Endothelial cell of umbilical vein (primary cell): ENCODE data around the gene IYD.

ENCODE experiments used
- CTCF ChIP-seq, 2 donors: IDR thresholded peaks; 1 replicate in 1 of 2; 2 replicates in 1 of 2; pipeline ENCODE4 v1.5.1; 2011; ENCODE audit warnings: low read length in 2 of 2, mild to moderate bottlenecking in 2 of 2, moderate library complexity in 2 of 2, control low read depth in 1 of 2, inconsistent platforms in 1 of 2, low read depth in 1 of 2; ENCODE audit not compliant: insufficient read depth in 1 of 2; ENCODE audit errors: extremely low read depth in 1 of 2
- POLR2A ChIP-seq: IDR thresholded peaks from 2 replicates; pipeline ENCODE4 v1.6.1; 2012; ENCODE audit warnings: low read depth, mild to moderate bottlenecking, control low read depth, low read length

GRCh38 chr6:150370112-150370511 is 1.3 kb downstream of the IYD start:
- TF ChIP-seq CTCF (IDR thresholded peaks at IDR 0.05; ENCODE audit: extremely low read depth in 1 of 2, insufficient read depth in 1 of 2, low read depth in 1 of 2, low read length in 2 of 2), result no peak
- TF ChIP-seq POLR2A, result no peak
